GM12864 (cell line): ENCODE data around the gene CFAP69.
"Not testable (repeated sequence)": the region's sequence is repeated elsewhere in the genome, so short reads cannot be mapped to it uniquely, and the experiment has no call there.

Source experiments
- DNase-seq: peaks from one replicate; pipeline ENCODE4 v3.0.0-alpha.2; 2011; ENCODE audit warnings: low read depth
- H3K4me3 ChIP-seq: 2 replicates; pipeline ENCODE4 v1.5.1; 2011; ENCODE audit warnings: mild to moderate bottlenecking, low read depth, low read length, control low read depth
- TF ChIP-seq, protein P1 (sequence below): IDR thresholded peaks from 2 replicates; pipeline ENCODE4 v1.5.1; 2011; ENCODE audit warnings: low read depth, mild to moderate bottlenecking, moderate library complexity, low read length, control low read depth, inconsistent platforms; ENCODE audit errors: missing control alignments

CFAP69 gene

DNA sequence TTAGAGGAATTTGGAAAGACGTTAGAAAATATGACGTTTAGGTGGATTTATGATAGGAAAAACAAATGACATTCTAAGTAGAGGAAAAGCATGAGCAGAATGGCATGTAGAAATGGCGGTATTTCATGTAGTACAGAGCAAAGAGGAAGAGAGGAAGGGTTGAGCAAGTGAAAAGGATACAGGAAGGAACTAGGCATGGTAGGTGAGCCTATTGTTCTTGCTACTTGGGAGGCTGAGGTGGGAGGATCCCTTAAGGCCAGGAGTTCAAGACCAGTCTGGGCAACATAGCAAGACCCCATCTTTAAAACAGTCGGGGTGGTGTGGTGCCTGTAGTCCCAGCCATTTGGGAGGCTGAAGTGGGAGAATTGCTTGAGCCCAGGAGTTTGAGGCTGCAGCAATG lies 102.8 kb downstream of the CFAP69 start:
- TF ChIP-seq, protein P1, sequence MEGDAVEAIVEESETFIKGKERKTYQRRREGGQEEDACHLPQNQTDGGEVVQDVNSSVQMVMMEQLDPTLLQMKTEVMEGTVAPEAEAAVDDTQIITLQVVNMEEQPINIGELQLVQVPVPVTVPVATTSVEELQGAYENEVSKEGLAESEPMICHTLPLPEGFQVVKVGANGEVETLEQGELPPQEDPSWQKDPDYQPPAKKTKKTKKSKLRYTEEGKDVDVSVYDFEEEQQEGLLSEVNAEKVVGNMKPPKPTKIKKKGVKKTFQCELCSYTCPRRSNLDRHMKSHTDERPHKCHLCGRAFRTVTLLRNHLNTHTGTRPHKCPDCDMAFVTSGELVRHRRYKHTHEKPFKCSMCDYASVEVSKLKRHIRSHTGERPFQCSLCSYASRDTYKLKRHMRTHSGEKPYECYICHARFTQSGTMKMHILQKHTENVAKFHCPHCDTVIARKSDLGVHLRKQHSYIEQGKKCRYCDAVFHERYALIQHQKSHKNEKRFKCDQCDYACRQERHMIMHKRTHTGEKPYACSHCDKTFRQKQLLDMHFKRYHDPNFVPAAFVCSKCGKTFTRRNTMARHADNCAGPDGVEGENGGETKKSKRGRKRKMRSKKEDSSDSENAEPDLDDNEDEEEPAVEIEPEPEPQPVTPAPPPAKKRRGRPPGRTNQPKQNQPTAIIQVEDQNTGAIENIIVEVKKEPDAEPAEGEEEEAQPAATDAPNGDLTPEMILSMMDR = no peak
- DNase-seq = no peak
- H3K4me3 ChIP-seq = peak overlapping the region; percentile 79

- no peak for DNase-seq
- TF ChIP-seq, protein P1 = no peak
- H3K4me3 ChIP-seq = no peak overlapping the region
These were observed 104.3 kb downstream of the CFAP69 start for GRCh38 chr7:90349305-90349704.

GRCh38 chr7:90350032-90350431 lies 105.1 kb downstream of the CFAP69 start:
- DNase-seq, H3K4me3 ChIP-seq: not testable (repeated sequence)

GRCh38 chr7:90351987-90352386 lies 107.0 kb downstream of the CFAP69 start:
- TF ChIP-seq, protein P1 = no peak

More at GRCh38 chr7:90351987-90352386, 107.0 kb downstream of the CFAP69 start:
- no peak for DNase-seq
- no peak overlapping the region for H3K4me3 ChIP-seq
